Prostate gland (tissue), 2 donors: ENCODE data around the gene C11orf52. TPM values are rescaled to one million over a fixed set of nuclear protein-coding genes. Genes with fewer than 3 reads are reported as not detected.
"Not testable (repeated sequence)": the region's sequence is repeated elsewhere in the genome, so short reads cannot be mapped to it uniquely, and the experiment has no call there.

ENCODE experiments used
- DNase-seq: peaks from one replicate; pipeline ENCODE4 v3.0.0-alpha.2; 2019; ENCODE audit warnings: low spot score
- H3K27ac ChIP-seq, 2 donors: fragments of 200-600 bp; sonication (generic); 2 replicates each; pipeline ENCODE4 v1.5.1; 2017 to 2019
- H3K27me3 ChIP-seq: fragments of 200-600 bp; sonication (generic); replicated peaks from 2 replicates; pipeline ENCODE4 v1.5.1; 2019; ENCODE audit not compliant: insufficient read depth
- H3K36me3 ChIP-seq, 2 donors: fragments of 200-600 bp; sonication (generic); 1 replicate in 1 of 2; 2 replicates in 1 of 2; pipeline versions ENCODE4 v1.5.1 to v1.8.1; 2017 to 2019
- H3K4me1 ChIP-seq: fragments of 200-600 bp; sonication (generic); replicated peaks from 2 replicates; pipeline ENCODE4 v1.5.1; 2019
- H3K4me3 ChIP-seq, 2 donors: fragments of 200-600 bp; sonication (generic); 2 replicates each; pipeline ENCODE4 v1.5.1; 2017 to 2019
- H3K9me3 ChIP-seq: fragments of 200-600 bp; sonication (generic); 2 replicates; pipeline ENCODE4 v1.5.1; 2017
- CTCF ChIP-seq, 4 experiments: fragments of 200-600 bp in 2 of 4; fragments of 450-650 bp in 2 of 4; sonication (generic) in 2 of 4; IDR thresholded peaks; 1 replicate in 3 of 4; 2 replicates in 1 of 4; pipeline ENCODE4 v1.5.1; 2016 to 2019; ENCODE audit warnings: antibody characterized with exemption in 4 of 4, mild to moderate bottlenecking in 2 of 4, moderate library complexity in 2 of 4
- POLR2A ChIP-seq: fragments of 450-650 bp; IDR thresholded peaks from one replicate; pipeline ENCODE4 v1.6.1; 2016; ENCODE audit warnings: antibody characterized with exemption, mild to moderate bottlenecking
- POLR2AphosphoS5 ChIP-seq: sonication (generic); formaldehyde crosslinking; IDR thresholded peaks from one replicate; pipeline ENCODE4 v1.6.1; 2017; ENCODE audit warnings: antibody characterized with exemption
- WGBS: methylation state at CpG from one replicate; pipeline ENCODE4 v1.1.5; 2018; 5-methylcytosine and 5-hydroxymethylcytosine counted together
- intact Hi-C: fragments of 100-400 bp; cut with DNase I; formaldehyde crosslinking; loops from one replicate; pipeline ENCODE4 v1.14.2; 2022
- total RNA-seq, 2 donors: library from RNA; depleted of rRNA; stranded (reverse); fragments of >200 nt; gene quantifications; one replicate each; pipeline ENCODE4 v1.1.0, GENCODE V29; 2016

C11orf52 gene
- total RNA-seq, 2 donors from 2014 or later: 13.2 to 31.5 TPM

GRCh38 chr11:111882202-111882601 lies 36.5 kb upstream of the C11orf52 start:
- 91% methylated on average over 5 of the region's 5 CpGs for WGBS
- H3K9me3 ChIP-seq: no peaks in the 10 kb centered on the region
- intact Hi-C loops: no loop called here
- TF ChIP-seq CTCF (IDR thresholded peaks at IDR 0.05): no peak
- TF ChIP-seq POLR2AphosphoS5: no peak
- TF ChIP-seq POLR2A: no peak
- no peak overlapping the region for H3K4me3 ChIP-seq
- no peaks in the 10 kb centered on the region for H3K36me3 ChIP-seq
- no peaks in the 10 kb centered on the region for H3K4me1 ChIP-seq
- H3K27ac ChIP-seq: no peak overlapping the region
- H3K27me3 ChIP-seq: no peaks in the 10 kb centered on the region
- no peak for DNase-seq

GRCh38 chr11:111885053-111885452 lies 33.7 kb upstream of the C11orf52 start:
- H3K4me3 ChIP-seq, H3K27me3 ChIP-seq, H3K4me1 ChIP-seq, H3K36me3 ChIP-seq, H3K27ac ChIP-seq, DNase-seq, H3K9me3 ChIP-seq, intact Hi-C loops: not testable (repeated sequence)
- 95% methylated on average over 4 of the region's 4 CpGs for WGBS

- DNase-seq: no peak
- intact Hi-C loops: no loop called here
- Histone ChIP-seq H3K27ac (no peak overlapping the region), H3K36me3 (no peaks in the 10 kb centered on the region), H3K4me3 (no peak overlapping the region), H3K27me3 (no peaks in the 10 kb centered on the region), H3K9me3 (no peaks in the 10 kb centered on the region), H3K4me1 (no peaks in the 10 kb centered on the region)
- WGBS: 94% methylated on average over 4 of the region's 4 CpGs
- no peak for TF ChIP-seq POLR2A
- no peak for TF ChIP-seq POLR2AphosphoS5
- TF ChIP-seq CTCF (IDR thresholded peaks at IDR 0.05): no peak
Observed at GRCh38 chr11:111886032-111886431, 32.7 kb upstream of the C11orf52 start.

GRCh38 chr11:111886844-111887243 lies 31.9 kb upstream of the C11orf52 start:
- Histone ChIP-seq H3K27me3 (no peaks in the 10 kb centered on the region), H3K27ac (no peak overlapping the region), H3K4me1 (no peaks in the 10 kb centered on the region), H3K9me3 (no peaks in the 10 kb centered on the region), H3K36me3 (no peaks in the 10 kb centered on the region), H3K4me3 (no peak overlapping the region)
- no peak for DNase-seq
- intact Hi-C loops: no loop called here
- TF ChIP-seq CTCF (IDR thresholded peaks at IDR 0.05) (no peak), POLR2AphosphoS5 (no peak), POLR2A (no peak)
- whole genome bisulfite sequencing: 79% methylated on average over 2 of the region's 2 CpGs

- no peak for DNase-seq
- 44% methylated on average over 2 of the region's 2 CpGs for WGBS
Observed at GRCh38 chr11:111905411-111905810, 13.3 kb upstream of the C11orf52 start.

More at GRCh38 chr11:111905411-111905810, 13.3 kb upstream of the C11orf52 start:
- Histone ChIP-seq H3K9me3 (no peaks in the 10 kb centered on the region), H3K27ac (no peak overlapping the region), H3K4me1 (no peaks in the 10 kb centered on the region), H3K36me3 (no peaks in the 10 kb centered on the region), H3K27me3 (no peaks in the 10 kb centered on the region), H3K4me3 (no peak overlapping the region)
- intact Hi-C loops: no loop called here
- no peak for TF ChIP-seq CTCF (IDR thresholded peaks at IDR 0.05)
- no peak for TF ChIP-seq POLR2AphosphoS5
- no peak for TF ChIP-seq POLR2A
